Activated effector memory CD4-positive, alpha-beta T cell treated with Interleukin-2 at 50 U/mL for 16 hours (primary cell): Measurements from ENCODE around the gene PLET1.
A peak's percentile ranks its signal among the peaks of the same experiment; 100 is the strongest.

Experiments
- DNase-seq: peaks from one replicate; pipeline ENCODE4 v3.0.0-alpha.2; 2020

PLET1 gene

DNA sequence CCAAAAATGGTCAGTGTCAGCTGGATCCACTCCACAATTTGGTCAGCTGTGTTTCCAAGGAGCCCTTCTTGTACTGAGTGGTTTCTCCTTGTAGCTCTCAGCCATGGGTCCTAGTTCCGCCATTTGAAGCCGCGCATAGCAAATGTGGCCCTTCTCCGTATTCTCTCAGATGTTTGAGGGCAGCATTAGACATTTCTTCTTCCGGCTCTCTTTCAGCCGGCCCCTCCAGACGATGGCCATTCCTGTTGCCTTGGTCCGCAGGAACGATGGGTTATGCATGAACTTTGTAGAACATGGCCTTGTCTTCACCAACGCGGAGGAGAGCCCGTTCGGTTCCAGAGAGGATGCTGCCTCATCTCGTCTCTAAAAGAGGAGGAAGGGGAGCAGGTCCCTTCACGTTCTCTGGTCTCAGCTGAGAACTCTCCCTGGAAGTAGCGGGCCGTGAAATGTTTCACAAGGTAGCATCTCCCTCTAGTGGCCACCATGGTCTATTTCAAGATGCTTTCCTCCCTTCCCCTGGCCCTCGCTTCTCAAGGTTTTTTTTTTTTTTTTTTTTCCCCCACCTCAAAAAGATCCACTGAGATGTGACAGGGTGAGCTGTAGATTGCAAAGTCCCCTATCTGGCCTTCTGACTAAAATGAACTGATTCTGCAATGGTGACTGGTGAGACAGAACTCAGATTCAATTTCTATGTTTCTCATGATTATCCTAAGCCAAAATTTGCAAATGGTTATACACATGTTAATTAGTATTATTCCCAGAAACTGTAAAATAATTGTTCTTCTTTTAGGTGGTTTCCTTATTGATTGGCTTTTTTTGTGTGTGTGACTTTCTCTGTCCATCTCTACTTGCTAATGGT lies 19.8 kb upstream of the PLET1 start:
- DNase-seq: peak; percentile 46

GRCh38 chr11:112279901-112280267 lies 19.2 kb upstream of the PLET1 start:
- peak; percentile 61 for DNase-seq

GRCh38 chr11:112278803-112279202 lies 18.1 kb upstream of the PLET1 start:
- DNase-seq: no peak

GRCh38 chr11:112277941-112278340 lies 17.3 kb upstream of the PLET1 start:
- no peak for DNase-seq

DNA sequence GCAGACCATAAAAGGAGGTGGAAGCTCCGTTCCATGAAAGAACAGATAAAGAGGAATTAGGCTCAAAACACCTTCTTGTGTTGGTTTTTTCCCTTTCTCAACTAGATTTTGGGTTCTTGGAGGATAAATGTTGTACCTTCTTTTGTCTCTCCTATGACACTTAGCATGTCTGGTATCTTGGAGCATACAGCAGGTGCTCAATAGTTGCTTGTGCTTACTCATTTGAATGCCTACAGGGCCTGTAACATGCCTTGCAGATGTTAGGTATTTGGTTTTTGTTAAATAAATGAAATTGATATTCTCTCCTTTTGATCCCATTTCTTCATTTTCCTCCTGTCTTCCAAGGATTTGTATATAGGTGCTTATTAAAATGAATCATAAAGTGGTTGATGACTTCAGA lies 16.4 kb upstream of the PLET1 start:
- DNase-seq: no peak

- DNase-seq: no peak
Observed at GRCh38 chr11:112274007-112274783, 13.5 kb upstream of the PLET1 start.

- no peak for DNase-seq
Observed at GRCh38 chr11:112273066-112273465, 12.4 kb upstream of the PLET1 start.

GRCh38 chr11:112271242-112271641 lies 10.6 kb upstream of the PLET1 start:
- DNase-seq: no peak

DNA sequence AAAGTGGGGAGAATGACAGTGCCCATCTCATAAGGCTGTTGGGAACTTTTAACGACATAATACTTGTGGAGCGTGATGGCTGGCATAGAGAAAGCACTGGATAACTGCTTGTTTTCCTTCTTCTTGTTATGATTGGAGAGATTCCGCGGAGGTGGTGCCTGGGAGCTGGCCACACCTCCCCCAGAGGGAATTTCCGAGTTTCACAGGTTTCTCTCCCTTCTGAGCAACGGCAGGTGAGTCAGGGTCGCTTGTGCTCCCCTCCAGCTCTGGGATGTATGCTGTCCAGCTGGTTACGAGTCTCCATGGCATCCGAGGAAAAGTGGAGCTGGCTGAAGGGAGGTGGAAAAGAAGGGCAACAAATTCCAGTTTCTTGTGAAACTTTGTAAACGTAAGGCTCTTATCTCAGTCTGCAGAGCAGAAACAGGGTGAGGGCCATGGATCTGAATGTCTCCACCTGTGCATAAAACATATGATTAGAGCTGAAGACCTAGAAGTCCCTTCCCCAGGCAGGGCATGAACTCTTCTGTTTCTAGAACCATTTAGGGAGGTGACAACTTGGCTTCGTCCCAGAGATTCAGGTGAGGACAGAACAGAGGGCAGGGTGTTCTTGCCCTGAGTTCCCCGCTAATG lies 10.0 kb upstream of the PLET1 start:
- no peak for DNase-seq

- no peak for DNase-seq
Observed at GRCh38 chr11:112269139-112269538, 8.5 kb upstream of the PLET1 start.

GRCh38 chr11:112268406-112268805 lies 7.7 kb upstream of the PLET1 start:
- DNase-seq: no peak

- DNase-seq: no peak
Observed at GRCh38 chr11:112267188-112267591, 6.5 kb upstream of the PLET1 start.

- no peak for DNase-seq
Observed at GRCh38 chr11:112266410-112266778, 5.7 kb upstream of the PLET1 start.

DNA sequence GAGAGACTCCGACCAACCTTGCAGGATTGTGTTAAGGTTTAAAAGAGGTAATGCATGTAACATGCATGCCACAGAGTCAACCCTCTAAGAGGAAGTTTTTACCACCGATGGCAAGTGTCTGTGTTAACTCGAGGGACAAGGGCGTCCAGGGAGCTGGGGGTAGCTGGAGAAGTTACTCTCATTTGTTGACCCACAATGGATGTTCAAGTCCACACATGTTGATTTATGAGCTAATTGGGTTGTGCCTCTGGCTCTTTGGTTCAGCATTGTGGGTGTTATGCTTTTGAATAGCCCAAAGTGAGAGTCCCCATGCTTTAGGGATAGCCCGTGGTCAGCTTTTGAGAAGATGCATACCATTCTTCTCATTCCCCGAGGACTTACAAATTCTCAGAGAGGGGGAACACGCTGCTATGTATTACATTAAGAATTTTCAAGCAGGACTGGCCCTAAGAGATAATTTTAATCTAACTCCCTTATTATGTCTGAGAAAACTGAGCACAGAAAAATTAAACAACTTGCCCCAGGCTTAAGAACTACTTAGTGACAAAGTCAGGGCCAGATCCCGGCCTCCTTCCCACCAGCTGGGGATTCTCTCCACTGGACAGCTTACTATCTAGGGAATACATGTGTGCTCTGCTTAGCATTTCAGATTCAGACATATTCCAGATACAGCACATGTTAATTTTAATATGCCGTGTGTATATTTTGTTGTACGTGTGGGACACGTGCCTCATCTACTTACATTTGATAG lies 5.2 kb upstream of the PLET1 start:
- no peak for DNase-seq

- DNase-seq: no peak
Observed at GRCh38 chr11:112255067-112255720, 5.5 kb downstream of the PLET1 start.

DNA sequence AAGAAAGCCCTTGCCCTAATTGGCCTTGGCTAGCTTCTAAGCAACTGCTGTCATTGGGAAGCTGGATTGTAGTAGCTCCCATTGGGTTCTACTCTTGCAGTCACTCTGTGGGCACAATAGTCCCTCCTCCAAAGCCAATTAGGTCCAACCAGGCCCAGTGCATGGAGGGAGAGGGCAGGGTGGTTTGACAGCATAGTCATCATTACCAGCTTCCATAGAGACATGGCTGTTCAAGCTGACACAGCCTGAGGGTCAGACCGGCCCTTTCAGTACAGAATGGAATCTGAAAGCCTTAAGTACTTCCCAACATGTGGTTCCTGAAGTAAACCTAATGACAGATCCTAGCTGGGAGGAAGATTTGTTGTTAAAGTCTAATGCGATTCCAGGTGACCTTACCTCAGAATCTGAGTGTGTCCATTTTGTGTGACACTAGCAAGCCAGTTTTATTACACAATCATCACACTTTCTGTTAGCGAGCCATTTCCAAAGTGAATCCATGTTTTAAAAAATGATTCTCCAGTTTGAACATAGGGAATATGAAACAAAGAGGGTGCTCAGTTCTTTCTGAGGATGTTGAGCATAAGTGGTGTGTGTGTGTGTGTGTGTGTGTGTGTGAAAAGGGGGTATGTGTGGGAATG lies 6.9 kb downstream of the PLET1 start:
- no peak for DNase-seq

- no peak for DNase-seq
Observed at GRCh38 chr11:112249871-112250610, 10.6 kb downstream of the PLET1 start.

DNA sequence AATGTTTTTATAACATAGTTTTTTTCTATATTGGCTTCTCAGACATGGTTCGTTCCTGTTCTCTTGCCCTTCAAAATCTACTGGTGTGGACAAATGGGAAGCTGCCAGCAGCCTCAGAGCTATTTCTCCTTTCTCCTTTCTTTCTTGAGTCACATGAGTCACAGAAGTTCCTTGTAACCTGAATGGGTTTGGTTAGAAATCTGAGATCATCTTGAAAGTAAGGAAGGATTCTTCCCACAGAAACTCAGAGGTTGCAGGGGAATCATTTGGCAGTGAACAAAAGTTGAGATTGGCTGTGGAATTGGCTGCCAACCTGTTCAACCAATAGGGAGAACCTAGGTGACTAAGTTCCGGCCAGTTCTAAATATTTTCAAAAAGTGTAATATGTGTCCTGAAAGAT lies 12.5 kb downstream of the PLET1 start:
- no peak for DNase-seq

DNA sequence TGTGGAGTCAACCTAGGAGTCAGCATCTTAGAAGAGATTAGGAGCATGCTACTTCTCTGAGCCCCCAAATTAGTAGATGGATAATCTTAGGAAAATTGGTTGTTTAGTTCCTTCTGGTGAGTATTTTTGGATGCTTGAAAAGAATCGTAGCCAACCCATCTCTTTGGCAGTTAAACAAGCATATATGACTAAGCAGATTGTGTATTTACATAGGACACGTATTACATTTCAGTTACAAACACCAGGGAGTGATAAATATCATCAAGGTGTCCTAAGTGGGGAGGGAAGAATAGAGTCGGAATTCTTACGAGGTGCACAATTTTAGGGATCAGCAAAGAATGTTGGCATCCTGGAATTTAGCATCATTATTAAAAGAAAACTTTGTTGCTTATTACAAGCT lies 13.5 kb downstream of the PLET1 start:
- DNase-seq: no peak

DNA sequence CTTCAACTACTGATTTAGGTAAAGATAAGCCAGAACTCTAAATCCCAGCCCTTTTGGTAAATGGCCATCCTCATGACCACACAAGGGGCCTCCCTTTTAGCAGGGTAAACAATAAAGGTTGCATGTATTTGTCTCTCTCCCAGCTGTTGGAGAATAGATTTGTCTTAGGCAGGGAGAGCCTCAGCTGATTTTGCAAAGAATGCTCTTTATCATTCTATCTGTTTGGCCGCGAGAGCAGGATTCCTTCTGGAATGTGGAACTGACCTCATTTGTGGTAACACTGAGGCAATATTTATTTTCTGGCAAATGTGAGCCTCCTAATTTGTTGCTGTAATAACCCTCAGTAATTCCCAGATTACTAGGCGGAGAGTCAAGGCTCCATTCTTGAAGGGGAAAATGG lies 19.2 kb downstream of the PLET1 start:
- no peak for DNase-seq

DNA sequence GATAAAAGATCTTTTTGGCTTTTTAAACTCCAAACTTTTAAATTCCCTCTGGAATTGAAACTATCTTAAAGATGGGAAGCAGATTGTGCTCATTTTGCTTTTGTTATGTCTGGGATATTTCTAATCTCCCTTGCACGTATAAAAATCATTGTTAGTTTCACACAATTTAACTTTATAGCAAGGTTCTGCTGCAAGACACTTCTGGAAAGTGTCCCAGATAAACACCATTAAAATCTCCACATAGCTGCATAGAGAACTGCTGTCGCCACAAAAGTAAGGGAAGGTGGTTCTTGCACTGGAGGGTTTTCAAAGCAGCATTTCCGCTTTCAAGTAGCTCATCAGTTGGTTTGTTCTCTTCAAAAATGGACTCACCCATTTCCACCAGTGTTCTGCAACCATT lies 22.6 kb downstream of the PLET1 start:
- no peak for DNase-seq
